GM12878 (cell line): Measurements from ENCODE around the gene RNF167. TPM values are rescaled to one million over a fixed set of nuclear protein-coding genes. Genes with fewer than 3 reads are reported as not detected.

Experiments
- ATF3 ChIP-seq: IDR thresholded peaks from 2 replicates; pipeline ENCODE4 v1.6.1; 2011; ENCODE audit warnings: low read depth, mild to moderate bottlenecking, low read length, moderate library complexity, borderline replicate concordance; ENCODE audit errors: extremely low read depth
- CEBPB ChIP-seq, 2 experiments: fragments of 150-350 bp in 1 of 2; IDR thresholded peaks; 2 replicates each; pipeline ENCODE4 v1.6.1; 2012 to 2014; ENCODE audit warnings: low read depth in 2 of 2, low read length in 2 of 2, borderline replicate concordance in 1 of 2, inconsistent platforms in 1 of 2
- ELK1 ChIP-seq: IDR thresholded peaks from 2 replicates; pipeline ENCODE4 v1.6.1; 2012; ENCODE audit warnings: low read depth, low read length, improper control_type of control experiment
- ETV6 ChIP-seq, 2 experiments: fragments of 450-650 bp in 1 of 2; IDR thresholded peaks in 1 of 2; conservative IDR thresholded peaks in 1 of 2; 2 replicates each; pipeline ENCODE4 v1.6.1; 2014; ENCODE audit warnings: antibody characterized with exemption in 1 of 2, borderline replicate concordance in 1 of 2, low read depth in 1 of 2, mild to moderate bottlenecking in 1 of 2, moderate library complexity in 1 of 2
- FOXK2 ChIP-seq: fragments of 450-650 bp; IDR thresholded peaks from 2 replicates; pipeline ENCODE4 v1.6.1; 2017; ENCODE audit warnings: mild to moderate bottlenecking, moderate library complexity
- IKZF1 ChIP-seq: fragments of 450-650 bp; conservative IDR thresholded peaks from 2 replicates; pipeline ENCODE4 v1.6.1; 2017; ENCODE audit warnings: antibody characterized with exemption, mild to moderate bottlenecking
- IRF3 ChIP-seq: fragments of 450-650 bp; IDR thresholded peaks from 2 replicates; pipeline ENCODE4 v1.6.1; 2014; ENCODE audit warnings: mild to moderate bottlenecking
- KAT2A ChIP-seq: conservative IDR thresholded peaks from 2 replicates; pipeline ENCODE4 v1.6.1; 2011; ENCODE audit warnings: low read depth, low read length; ENCODE audit not compliant: control insufficient read depth
- NKRF ChIP-seq: fragments of 450-650 bp; conservative IDR thresholded peaks from 2 replicates; pipeline ENCODE4 v1.6.1; 2017; ENCODE audit warnings: mild to moderate bottlenecking, moderate library complexity
- PAX8 ChIP-seq: fragments of 450-650 bp; IDR thresholded peaks from 2 replicates; pipeline ENCODE4 v1.6.1; 2017; ENCODE audit warnings: mild to moderate bottlenecking, moderate library complexity
- PRDM15 ChIP-seq: fragments of 450-650 bp; formaldehyde crosslinking; IDR thresholded peaks from 2 replicates; pipeline ENCODE4 v1.4.0; 2020; ENCODE audit warnings: mild to moderate bottlenecking, moderate library complexity
- SMAD5 ChIP-seq: IDR thresholded peaks from 2 replicates; pipeline ENCODE4 v1.6.1; 2016; ENCODE audit warnings: antibody characterized with exemption, low read depth
- SMC3 ChIP-seq: IDR thresholded peaks from 2 replicates; pipeline ENCODE4 v1.6.1; 2011; ENCODE audit warnings: low read length, improper control_type of control experiment, borderline replicate concordance
- TCF12 ChIP-seq: IDR thresholded peaks from 2 replicates; pipeline ENCODE4 v1.6.1; 2011; ENCODE audit warnings: low read depth, mild to moderate bottlenecking, low read length
- USF1 ChIP-seq: IDR thresholded peaks from 2 replicates; pipeline ENCODE4 v1.6.1; 2011; ENCODE audit warnings: borderline replicate concordance, low read depth, mild to moderate bottlenecking, moderate library complexity, mixed read lengths, low read length; ENCODE audit not compliant: insufficient read depth; ENCODE audit errors: extremely low read length
- YBX1 ChIP-seq: fragments of 450-650 bp; IDR thresholded peaks from 2 replicates; pipeline ENCODE4 v1.6.1; 2016; ENCODE audit warnings: antibody characterized with exemption
- polyA plus RNA-seq, 11 experiments: library from polyadenylated mRNA; depleted of rRNA in 4 of 11; unstranded in 6 of 11; stranded (reverse) in 5 of 11; fragments of >200 nt; fragmentation: Nextera tagmentation in 4 of 11; fragmentation: Illumina TruSeq in 1 of 11; extraction: Ambion mirVana in 4 of 11; extraction: Trizol in 1 of 11; gene quantifications; 1 replicate in 1 of 11; 2 replicates in 10 of 11; pipeline versions ENCODE4 v1.2.1 to v1.2.3, GENCODE V29; 2011 to 2016; ENCODE audit warnings: inconsistent platforms in 2 of 11, missing spikeins in 2 of 11, low read depth in 1 of 11
- total RNA-seq, 4 experiments: library from RNA; depleted of rRNA in 3 of 4; stranded (reverse); fragments of >200 nt in 3 of 4; fragmentation: Illumina TruSeq in 1 of 4; extraction: Trizol in 1 of 4; gene quantifications; 2 replicates each; pipeline versions ENCODE4 v1.2.1 to v1.2.3, GENCODE V29; 2013 to 2021

The RNF167 gene
- total and polyA plus RNA-seq, 10 of the 15 experiments (the other 5 are each of a cell fraction or from before 2014, with no cell fraction given) = 33.6 to 147 (median 57.6) TPM

GRCh38 chr17:4947411-4948165 lies 7.5 kb downstream of the RNF167 start (continued):
- TF ChIP-seq CEBPB (IDR thresholded peaks at IDR 0.05; ENCODE audit: borderline replicate concordance in 1 of 2, low read depth in 2 of 2, low read length in 2 of 2) = no peak
- peak; percentile 24 for TF ChIP-seq NKRF
- TF ChIP-seq PRDM15 (CRISPR knock-in tag) = no peak
- no peak for TF ChIP-seq SMC3
- TF ChIP-seq PAX8 = no peak
- TF ChIP-seq KAT2A = no peak
- peak; percentile 21; the same call in 1 of the 2 replicates for TF ChIP-seq SMAD5
- no peak for TF ChIP-seq TCF12
- peak; percentile 29; the same call in 1 of the 2 replicates for TF ChIP-seq ELK1
- TF ChIP-seq ATF3 = no peak
- no peak for TF ChIP-seq FOXK2
- TF ChIP-seq USF1 = no peak
- no peak for TF ChIP-seq YBX1
- no peak for TF ChIP-seq IRF3
- peak in 1 of 2 experiments; percentile 87; a peak in 2 of 4 replicates for TF ChIP-seq ETV6 (conservative IDR thresholded peaks at IDR 0.05 in 1 of 2, IDR thresholded peaks at IDR 0.05 in 1 of 2; ENCODE audit: borderline replicate concordance in 1 of 2, low read depth in 1 of 2)
- peak; percentile 80 for TF ChIP-seq IKZF1
